H1 (cell line): Measurements from ENCODE around the gene CST4.

ENCODE experiments used
- BACH1 ChIP-seq: IDR thresholded peaks from 2 replicates; pipeline ENCODE4 v1.6.1; 2012; ENCODE audit warnings: low read length, improper control_type of control experiment
- BRCA1 ChIP-seq: IDR thresholded peaks from 2 replicates; pipeline ENCODE4 v1.6.1; 2012; ENCODE audit warnings: low read depth, low read length, improper control_type of control experiment
- RNF2 ChIP-seq: fragments of 200-900, 300-1000 bp; sonication (generic); IDR thresholded peaks from 2 replicates; pipeline ENCODE4 v1.7.1; 2016; ENCODE audit warnings: borderline replicate concordance, low read depth, mild to moderate bottlenecking, antibody characterized with exemption, low read length; ENCODE audit not compliant: poor library complexity, severe bottlenecking; ENCODE audit errors: missing control alignments
- TF ChIP-seq, protein P1 (sequence below), 3 experiments: IDR thresholded peaks; 1 replicate in 2 of 3; 2 replicates in 1 of 3; pipeline versions ENCODE4 v1.5.1 to v1.6.1; 2011; ENCODE audit warnings: low read length in 3 of 3, mild to moderate bottlenecking in 3 of 3, inconsistent platforms in 2 of 3, low read depth in 1 of 3, moderate library complexity in 1 of 3; ENCODE audit not compliant: insufficient read depth in 1 of 3; ENCODE audit errors: control extremely low read depth in 1 of 3

DNA sequence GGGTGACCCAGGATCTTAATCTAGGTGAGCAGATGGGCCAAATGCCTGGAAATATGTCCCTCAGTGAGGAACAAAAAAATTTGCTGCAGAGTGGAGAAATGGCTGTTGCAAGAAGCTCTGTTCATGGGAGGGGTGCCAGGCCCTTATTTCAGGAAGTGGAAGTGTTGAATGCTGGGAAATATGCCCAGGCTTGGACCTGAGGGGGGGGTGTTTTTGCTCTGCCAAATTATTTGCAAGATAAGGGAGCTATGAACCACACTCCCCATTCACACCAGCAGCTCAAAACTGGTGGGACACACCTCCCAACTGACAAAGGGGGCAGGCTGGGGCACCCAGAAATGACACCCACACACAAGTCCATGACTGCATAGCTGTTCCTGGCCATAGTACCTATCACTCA lies 8.7 kb downstream of the CST4 start:
- TF ChIP-seq BRCA1 (no peak), BACH1 (no peak), RNF2 (no peak)
- TF ChIP-seq, protein P1, sequence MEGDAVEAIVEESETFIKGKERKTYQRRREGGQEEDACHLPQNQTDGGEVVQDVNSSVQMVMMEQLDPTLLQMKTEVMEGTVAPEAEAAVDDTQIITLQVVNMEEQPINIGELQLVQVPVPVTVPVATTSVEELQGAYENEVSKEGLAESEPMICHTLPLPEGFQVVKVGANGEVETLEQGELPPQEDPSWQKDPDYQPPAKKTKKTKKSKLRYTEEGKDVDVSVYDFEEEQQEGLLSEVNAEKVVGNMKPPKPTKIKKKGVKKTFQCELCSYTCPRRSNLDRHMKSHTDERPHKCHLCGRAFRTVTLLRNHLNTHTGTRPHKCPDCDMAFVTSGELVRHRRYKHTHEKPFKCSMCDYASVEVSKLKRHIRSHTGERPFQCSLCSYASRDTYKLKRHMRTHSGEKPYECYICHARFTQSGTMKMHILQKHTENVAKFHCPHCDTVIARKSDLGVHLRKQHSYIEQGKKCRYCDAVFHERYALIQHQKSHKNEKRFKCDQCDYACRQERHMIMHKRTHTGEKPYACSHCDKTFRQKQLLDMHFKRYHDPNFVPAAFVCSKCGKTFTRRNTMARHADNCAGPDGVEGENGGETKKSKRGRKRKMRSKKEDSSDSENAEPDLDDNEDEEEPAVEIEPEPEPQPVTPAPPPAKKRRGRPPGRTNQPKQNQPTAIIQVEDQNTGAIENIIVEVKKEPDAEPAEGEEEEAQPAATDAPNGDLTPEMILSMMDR (IDR thresholded peaks at IDR 0.05; ENCODE audit: control extremely low read depth in 1 of 3, insufficient read depth in 1 of 3, low read depth in 1 of 3, low read length in 3 of 3) = no peak
